ENCODE measurements around the gene RNF115. TPM values are rescaled to one million over a fixed set of nuclear protein-coding genes. Genes with fewer than 3 reads are reported as not detected.

The RNF115 gene
- total and polyA plus RNA-seq, 9 donors: 7.8 to 27.9 (median 12.2) TPM

DNA sequence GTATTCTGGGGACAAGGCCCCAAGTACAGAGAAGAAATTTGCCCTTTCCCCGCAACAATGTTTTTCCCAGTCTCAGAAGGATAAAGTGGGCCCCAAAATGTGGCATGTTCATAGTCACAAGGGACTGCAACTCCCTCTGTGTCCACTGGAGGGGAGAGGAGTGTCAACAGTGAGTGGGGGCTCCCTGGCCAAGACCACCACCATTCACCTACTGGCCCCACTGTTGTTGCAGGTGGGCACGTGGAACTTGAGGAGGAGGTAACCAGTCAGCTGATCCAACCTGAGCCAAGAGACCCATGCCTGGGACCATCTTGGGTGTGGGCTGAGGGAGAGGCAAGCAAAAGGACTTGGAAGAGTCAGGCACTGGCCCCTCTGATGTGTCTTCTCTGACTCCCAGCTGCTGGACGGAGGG, 22.3 kb upstream of the RNF115 start:
- Histone ChIP-seq H3K4me3 (peak overlapping the region; percentile 58), H3K36me3 (no peaks in the 10 kb centered on the region), H3K27me3 (no peaks in the 10 kb centered on the region), H3K4me1 (ENCODE audit: insufficient read depth) (peaks cover 7% of the 10 kb centered on the region), H3K27ac (peak overlapping the region; percentile 18 to 70), H3K9me3 (no peaks in the 10 kb centered on the region)
- TF ChIP-seq, protein P1, sequence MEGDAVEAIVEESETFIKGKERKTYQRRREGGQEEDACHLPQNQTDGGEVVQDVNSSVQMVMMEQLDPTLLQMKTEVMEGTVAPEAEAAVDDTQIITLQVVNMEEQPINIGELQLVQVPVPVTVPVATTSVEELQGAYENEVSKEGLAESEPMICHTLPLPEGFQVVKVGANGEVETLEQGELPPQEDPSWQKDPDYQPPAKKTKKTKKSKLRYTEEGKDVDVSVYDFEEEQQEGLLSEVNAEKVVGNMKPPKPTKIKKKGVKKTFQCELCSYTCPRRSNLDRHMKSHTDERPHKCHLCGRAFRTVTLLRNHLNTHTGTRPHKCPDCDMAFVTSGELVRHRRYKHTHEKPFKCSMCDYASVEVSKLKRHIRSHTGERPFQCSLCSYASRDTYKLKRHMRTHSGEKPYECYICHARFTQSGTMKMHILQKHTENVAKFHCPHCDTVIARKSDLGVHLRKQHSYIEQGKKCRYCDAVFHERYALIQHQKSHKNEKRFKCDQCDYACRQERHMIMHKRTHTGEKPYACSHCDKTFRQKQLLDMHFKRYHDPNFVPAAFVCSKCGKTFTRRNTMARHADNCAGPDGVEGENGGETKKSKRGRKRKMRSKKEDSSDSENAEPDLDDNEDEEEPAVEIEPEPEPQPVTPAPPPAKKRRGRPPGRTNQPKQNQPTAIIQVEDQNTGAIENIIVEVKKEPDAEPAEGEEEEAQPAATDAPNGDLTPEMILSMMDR (IDR thresholded peaks at IDR 0.05): peak in 1 of 3 donors; percentile 34
- TF ChIP-seq POLR2A (IDR thresholded peaks at IDR 0.05): no peak
- 57 to 72% (median 64%) methylated on average over 3 of the region's 3 CpGs for WGBS, 3 donors
- peak in 1 of 5 donors; percentile 28 for DNase-seq
- intact Hi-C loops (cut with DNase I): loop anchor here in 3 of 4 donors (5.0 to 10.0 kb wide), 3 partner anchors 66 to 169 kb away; partner anchors contain the start of gene ITGA10 (in 1 of the 3)

GRCh38 chr1:145845514-145846161, 21.7 kb upstream of the RNF115 start, which contains the start of gene NUDT17:
TSS of gene NUDT17 (plus strand) at chr1:145845630. CDS start at chr1:145845641, 11 bp downstream.
- TF ChIP-seq, protein P1 (IDR thresholded peaks at IDR 0.05): peak; percentile 70 to 97 (median 88)
- TF ChIP-seq POLR2A (IDR thresholded peaks at IDR 0.05): no peak
- Histone ChIP-seq H3K4me3 (peak within 1 kb of the TSS; percentile 58), H3K4me1 (ENCODE audit: insufficient read depth) (peaks cover 7% of the 10 kb centered on the region), H3K36me3 (no peaks in the 10 kb centered on the region), H3K9me3 (no peaks in the 10 kb centered on the region), H3K27ac (peak within 1 kb of the TSS; percentile 18 to 70), H3K27me3 (no peaks in the 10 kb centered on the region)
- 2 to 3% (median 2%) methylated on average over 44 to 50 of the region's 50 CpGs for WGBS, 3 donors
- intact Hi-C loops (cut with DNase I): loop anchor here in 3 of 4 donors (5.0 to 10.0 kb wide), 3 partner anchors 67 to 169 kb away; partner anchors contain the start of gene ITGA10 (in 1 of the 3)
- peak; percentile 74 to 86 (median 81) for DNase-seq

GRCh38 chr1:145845144-145845513, 21.2 kb upstream of the RNF115 start:
- Histone ChIP-seq H3K4me1 (ENCODE audit: insufficient read depth) (peaks cover 7% of the 10 kb centered on the region), H3K27me3 (no peaks in the 10 kb centered on the region), H3K4me3 (peak overlapping the region; percentile 58), H3K36me3 (no peaks in the 10 kb centered on the region), H3K27ac (peak overlapping the region; percentile 18 to 70), H3K9me3 (no peaks in the 10 kb centered on the region)
- no peak for TF ChIP-seq EP300 (IDR thresholded peaks at IDR 0.05)
- TF ChIP-seq, protein P1 (IDR thresholded peaks at IDR 0.05): no peak
- no peak for TF ChIP-seq POLR2A (IDR thresholded peaks at IDR 0.05)
- intact Hi-C loops (cut with DNase I): loop anchor here in 3 of 4 donors (5.0 to 10.0 kb wide), 3 partner anchors 67 to 170 kb away; partner anchors contain the start of gene ITGA10 (in 1 of the 3)
- 6 to 20% (median 8%) methylated on average over 4 of the region's 4 CpGs for WGBS, 3 donors
- no peak for DNase-seq

DNA sequence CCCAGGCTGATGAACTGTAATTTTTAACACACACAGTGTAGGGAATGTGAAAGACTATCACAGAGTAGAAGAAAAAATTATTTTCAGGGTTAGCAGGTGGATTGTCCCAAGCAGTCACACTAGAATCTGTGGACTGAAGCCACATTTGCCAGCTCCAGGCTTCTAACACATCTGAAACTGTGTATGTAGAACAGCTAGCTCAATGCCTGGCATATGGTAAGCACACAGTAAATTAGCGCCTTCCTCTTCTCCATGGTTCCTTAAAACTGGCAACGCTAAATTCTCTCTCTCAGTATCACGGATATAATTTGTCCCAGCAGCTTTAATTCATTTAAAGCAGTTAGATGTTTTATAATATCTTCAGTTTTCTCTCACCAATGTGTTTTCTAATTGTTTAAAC, 19.1 kb upstream of the RNF115 start:
- Histone ChIP-seq H3K27me3 (no peaks in the 10 kb centered on the region), H3K4me1 (ENCODE audit: insufficient read depth) (peaks cover 7% of the 10 kb centered on the region), H3K27ac (no peak overlapping the region), H3K4me3 (no peak overlapping the region), H3K36me3 (no peaks in the 10 kb centered on the region), H3K9me3 (no peaks in the 10 kb centered on the region)
- no peak for DNase-seq
- 88 to 92% (median 91%) methylated on average over 3 of the region's 3 CpGs for WGBS, 3 donors
- intact Hi-C loops (cut with DNase I): loop anchor here in 2 of 4 donors (10.0 kb wide), 1 partner anchor 172 kb away; no protein-coding TSS in a partner anchor
- TF ChIP-seq EP300 (IDR thresholded peaks at IDR 0.05): no peak
- TF ChIP-seq, protein P1 (IDR thresholded peaks at IDR 0.05): no peak
- TF ChIP-seq POLR2A (IDR thresholded peaks at IDR 0.05): no peak

All from ovary (tissue), 9 donors.